Measurements from ENCODE around the gene DUSP22.

GRCh38 chr6:290111-290922 is 2.0 kb upstream of the DUSP22 start:
- TF ChIP-seq CTCF (IDR thresholded peaks at IDR 0.05; ENCODE audit: low read depth, low read length) (no peak), EZH2phosphoT487 (IDR thresholded peaks at IDR 0.05; ENCODE audit: low read depth) (no peak)
